ENCODE data around the gene TMEM33. TPM values are rescaled to one million over a fixed set of nuclear protein-coding genes. Genes with fewer than 3 reads are reported as not detected.

TMEM33 gene
- total RNA-seq, 1 experiment from 2014 or later: 82.4 TPM

GRCh38 chr4:41890085-41890484 is 45.1 kb upstream of the TMEM33 start (continued):
- TF ChIP-seq CTCF (IDR thresholded peaks at IDR 0.05 in 2 of 3, conservative IDR thresholded peaks at IDR 0.05 in 1 of 3; ENCODE audit: borderline replicate concordance in 1 of 3, insufficient read depth in 1 of 3, low read depth in 2 of 3, low read length in 2 of 3) (no peak), MAX (IDR thresholded peaks at IDR 0.05) (no peak), CEBPB (IDR thresholded peaks at IDR 0.05; ENCODE audit: low read depth) (no peak)

GRCh38 chr4:41896648-41897047 is 38.6 kb upstream of the TMEM33 start:
- no peaks in the 10 kb centered on the region for H3K27me3 ChIP-seq (ENCODE audit: insufficient read depth, low read length)
- no peaks in the 10 kb centered on the region for H3K9me3 ChIP-seq (ENCODE audit: control insufficient read depth in 1 of 2, insufficient read depth in 1 of 2, low read depth in 1 of 2, low read length in 2 of 2)
- BruUV-seq (replicated peaks): no TSS peak
- CTCF ChIA-PET: no interaction called here
- no peaks in the 10 kb centered on the region for H3K36me3 ChIP-seq (ENCODE audit: control insufficient read depth in 1 of 2, insufficient read depth in 2 of 2, low read length in 2 of 2)
- TF ChIP-seq ZNF274 (IDR thresholded peaks at IDR 0.05; ENCODE audit: low read depth, low read length) (no peak), SIN3A (IDR thresholded peaks at IDR 0.05; ENCODE audit: low read depth) (no peak), FOSL1 (IDR thresholded peaks at IDR 0.05; ENCODE audit: low read depth) (no peak), ZFX (IDR thresholded peaks at IDR 0.05) (no peak)
- intact Hi-C loops (cut with micrococcal nuclease): no loop called here
- H3K27ac ChIP-seq (ENCODE audit: low read depth, low read length): no peak overlapping the region
- no peak overlapping the region for H3K9ac ChIP-seq (ENCODE audit: low read length)
- no peak overlapping the region for H3K4me3 ChIP-seq (replicated peaks in 1 of 2; ENCODE audit: low read depth in 1 of 2, low read length in 2 of 2)
- no peak overlapping the region for H2AFZ ChIP-seq (ENCODE audit: low read depth, low read length, poor library complexity, severe bottlenecking)
- ATAC-seq: no peak
- no peaks in the 10 kb centered on the region for H3K79me2 ChIP-seq (ENCODE audit: insufficient read depth, low read length)
- POLR2A ChIA-PET: no interaction called here
- no peak overlapping the region for H3K4me2 ChIP-seq (ENCODE audit: low read length)
- H3K9me2 ChIP-seq (ENCODE audit: insufficient read depth): no peaks in the 10 kb centered on the region
- H4K20me1 ChIP-seq (ENCODE audit: insufficient read depth): no peaks in the 10 kb centered on the region
- RAD21 ChIA-PET (ENCODE audit: low non-redundant PET in 1 of 2, low total read pairs in 2 of 2, uncharacterized antibody in 2 of 2, unreplicated experiment in 2 of 2): no interaction called here
- H3K4me1 ChIP-seq (ENCODE audit: control insufficient read depth in 1 of 2, insufficient read depth in 2 of 2, low read length in 2 of 2): no peaks in the 10 kb centered on the region
- no peak for DNase-seq (ENCODE audit: low read depth, low spot score)

DNA sequence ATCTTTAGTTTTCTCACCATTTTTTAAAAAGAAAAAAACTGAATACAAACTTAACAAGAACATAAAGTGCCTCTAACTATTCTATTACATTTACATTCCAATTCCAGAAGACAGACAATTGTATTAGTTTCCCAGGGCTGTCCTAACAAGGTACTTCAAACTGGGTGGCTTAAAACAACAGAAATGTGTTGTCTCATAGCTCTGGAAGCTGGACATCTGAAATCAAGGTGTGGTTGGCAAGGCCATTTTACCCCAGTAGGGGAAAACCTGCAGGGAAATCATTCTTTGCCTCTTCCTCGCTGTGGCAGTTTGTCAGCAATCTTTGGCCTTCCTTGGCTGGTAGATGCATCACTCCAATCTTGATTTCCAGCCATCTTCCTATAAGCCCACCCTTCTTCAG is 37.5 kb upstream of the TMEM33 start:
- ChIA-PET RAD21 (ENCODE audit: low non-redundant PET in 1 of 2, low total read pairs in 2 of 2, uncharacterized antibody in 2 of 2, unreplicated experiment in 2 of 2) (no interaction called here), CTCF (no interaction called here), POLR2A (no interaction called here)
- Histone ChIP-seq H3K36me3 (ENCODE audit: control insufficient read depth in 1 of 2, insufficient read depth in 2 of 2, low read length in 2 of 2) (no peaks in the 10 kb centered on the region), H2AFZ (ENCODE audit: low read depth, low read length, poor library complexity, severe bottlenecking) (no peak overlapping the region), H3K4me2 (ENCODE audit: low read length) (no peak overlapping the region), H4K20me1 (ENCODE audit: insufficient read depth) (no peaks in the 10 kb centered on the region), H3K4me1 (ENCODE audit: control insufficient read depth in 1 of 2, insufficient read depth in 2 of 2, low read length in 2 of 2) (no peaks in the 10 kb centered on the region), H3K27me3 (ENCODE audit: insufficient read depth, low read length) (no peaks in the 10 kb centered on the region), H3K79me2 (ENCODE audit: insufficient read depth, low read length) (no peaks in the 10 kb centered on the region), H3K9me3 (ENCODE audit: control insufficient read depth in 1 of 2, insufficient read depth in 1 of 2, low read depth in 1 of 2, low read length in 2 of 2) (no peaks in the 10 kb centered on the region), H3K4me3 (replicated peaks in 1 of 2; ENCODE audit: low read depth in 1 of 2, low read length in 2 of 2) (no peak overlapping the region), H3K9ac (ENCODE audit: low read length) (no peak overlapping the region), H3K27ac (ENCODE audit: low read depth, low read length) (no peak overlapping the region), H3K9me2 (ENCODE audit: insufficient read depth) (no peaks in the 10 kb centered on the region)
- intact Hi-C loops (cut with micrococcal nuclease): no loop called here
- DNase-seq (ENCODE audit: low read depth, low spot score) (no peak), ATAC-seq (no peak)
- no TSS peak for BruUV-seq (replicated peaks)
- TF ChIP-seq YY1 (IDR thresholded peaks at IDR 0.05; ENCODE audit: extremely low read depth, insufficient replicate concordance, low read depth, low read length): no peak
- no peak for TF ChIP-seq SIN3A (IDR thresholded peaks at IDR 0.05; ENCODE audit: low read depth)
- TF ChIP-seq CEBPB (IDR thresholded peaks at IDR 0.05; ENCODE audit: low read depth): no peak
- TF ChIP-seq EZH2 (IDR thresholded peaks at IDR 0.05): no peak
- no peak for TF ChIP-seq JUND (IDR thresholded peaks at IDR 0.05)
- no peak for TF ChIP-seq ELF1 (IDR thresholded peaks at IDR 0.05; ENCODE audit: borderline replicate concordance, low read depth)
- no peak for TF ChIP-seq CTCF (IDR thresholded peaks at IDR 0.05 in 2 of 3, conservative IDR thresholded peaks at IDR 0.05 in 1 of 3; ENCODE audit: borderline replicate concordance in 1 of 3, insufficient read depth in 1 of 3, low read depth in 2 of 3, low read length in 2 of 3)
- TF ChIP-seq SRF (IDR thresholded peaks at IDR 0.05; ENCODE audit: low read depth): no peak
- TF ChIP-seq ZNF274 (IDR thresholded peaks at IDR 0.05; ENCODE audit: low read depth, low read length): no peak
- TF ChIP-seq POLR2AphosphoS5 (IDR thresholded peaks at IDR 0.05; ENCODE audit: low read depth, low read length): no peak
- no peak for TF ChIP-seq TCF7L2 (IDR thresholded peaks at IDR 0.05; ENCODE audit: borderline replicate concordance, extremely low read depth, insufficient read depth, insufficient read length)

Measured in HCT116 (cell line).